GM19351 (cell line): ENCODE results near the gene CST9L.

Experiments
- ATAC-seq: cut with Tn5 transposase; IDR thresholded peaks from one replicate; pipeline ENCODE4 v1.9.1; 2021; ENCODE audit warnings: mild to moderate bottlenecking, moderate library complexity; ENCODE audit not compliant: unreplicated experiment

Gene CST9L

DNA sequence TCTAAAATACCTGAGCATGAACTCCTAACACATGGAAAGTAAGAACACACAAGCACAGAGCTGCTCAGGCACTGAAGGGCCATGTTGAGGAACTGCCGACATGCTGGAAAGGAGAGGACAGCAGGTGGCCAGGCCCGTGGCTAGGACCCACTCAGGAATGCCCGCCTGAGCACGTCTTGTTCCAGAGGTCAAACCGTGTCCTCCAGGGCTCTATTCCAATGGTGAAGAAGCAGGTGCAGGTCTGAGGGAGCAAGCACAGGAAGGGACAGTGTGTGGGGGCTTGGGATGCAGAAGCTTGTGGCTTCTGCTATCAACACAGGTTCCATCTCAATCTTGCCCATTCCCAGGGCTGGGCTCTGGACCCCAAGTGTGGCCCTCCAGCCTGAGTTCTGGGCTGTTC lies 20.7 kb downstream of the CST9L start:
- no peak for ATAC-seq

DNA sequence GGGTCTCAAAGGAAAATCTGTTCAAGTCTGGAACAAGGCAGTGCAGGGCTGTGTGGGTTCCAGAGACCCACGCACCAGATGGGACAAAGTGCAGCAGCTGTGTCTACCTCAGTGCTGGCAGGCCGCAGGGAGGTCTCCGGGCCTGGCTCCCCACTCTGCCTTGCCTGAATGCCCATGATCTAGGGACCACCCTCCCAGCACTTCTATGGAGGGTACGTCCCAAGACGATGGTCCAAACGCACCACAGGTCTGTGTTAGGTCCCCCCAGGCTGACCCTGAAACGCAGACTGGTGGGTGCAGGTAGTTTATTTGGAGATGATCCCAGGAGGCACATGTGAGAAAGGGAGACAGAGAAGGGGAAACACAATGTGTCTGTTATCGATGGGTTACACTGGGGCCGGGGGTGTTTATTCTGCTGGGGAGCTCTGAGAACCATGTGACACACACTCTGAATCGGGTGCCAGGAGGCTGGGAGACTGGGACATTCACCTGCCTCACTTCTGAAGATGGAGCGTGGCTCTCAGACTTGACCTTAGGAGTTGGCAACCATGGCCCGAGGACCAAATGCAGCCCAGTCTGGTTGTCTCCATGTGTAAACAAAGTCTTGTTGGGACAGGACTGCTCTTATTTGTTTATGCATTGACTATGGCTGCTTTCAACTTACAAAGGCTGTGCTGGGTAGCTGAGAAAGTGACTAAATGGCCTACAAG lies 21.7 kb downstream of the CST9L start:
- ATAC-seq, result no peak

DNA sequence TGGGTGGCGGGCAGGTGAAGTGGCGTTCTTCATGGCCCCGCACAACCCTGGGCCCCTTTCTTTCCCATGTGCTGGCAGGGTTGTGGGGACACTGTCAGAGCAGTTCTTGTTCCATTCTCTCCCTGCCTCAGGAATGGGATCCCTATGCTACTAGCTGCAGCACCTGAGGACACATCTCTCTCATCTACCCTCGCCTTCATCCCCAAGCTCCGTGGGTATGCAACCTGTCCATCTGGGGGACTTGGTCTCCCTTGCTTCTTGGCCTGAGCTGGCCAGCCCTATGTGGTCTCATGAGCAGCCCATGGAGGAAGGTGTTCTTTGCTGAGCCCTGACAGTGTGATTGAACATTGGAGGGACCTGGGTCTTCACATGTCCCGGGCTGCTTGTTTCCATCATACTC lies 24.2 kb downstream of the CST9L start:
- ATAC-seq, result no peak

DNA sequence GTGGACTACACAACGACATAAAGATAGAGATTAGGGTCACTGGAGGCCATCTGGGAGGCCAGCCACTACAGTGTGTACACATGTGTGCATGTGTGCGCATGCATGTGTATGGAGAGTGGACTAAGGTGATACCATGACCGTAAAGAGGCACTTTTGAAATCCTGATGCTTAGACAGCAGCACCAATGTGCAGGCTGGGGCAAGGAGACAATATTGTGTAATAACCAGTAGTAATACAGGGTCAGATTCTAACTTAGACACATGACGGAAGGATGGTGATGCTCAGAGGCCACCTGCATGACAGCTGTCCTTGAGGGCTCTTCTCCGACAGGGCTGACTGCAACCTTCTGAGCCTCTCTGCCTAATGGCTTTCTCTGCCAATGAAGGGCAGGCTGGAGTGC lies 25.5 kb downstream of the CST9L start:
- ATAC-seq, result no peak

DNA sequence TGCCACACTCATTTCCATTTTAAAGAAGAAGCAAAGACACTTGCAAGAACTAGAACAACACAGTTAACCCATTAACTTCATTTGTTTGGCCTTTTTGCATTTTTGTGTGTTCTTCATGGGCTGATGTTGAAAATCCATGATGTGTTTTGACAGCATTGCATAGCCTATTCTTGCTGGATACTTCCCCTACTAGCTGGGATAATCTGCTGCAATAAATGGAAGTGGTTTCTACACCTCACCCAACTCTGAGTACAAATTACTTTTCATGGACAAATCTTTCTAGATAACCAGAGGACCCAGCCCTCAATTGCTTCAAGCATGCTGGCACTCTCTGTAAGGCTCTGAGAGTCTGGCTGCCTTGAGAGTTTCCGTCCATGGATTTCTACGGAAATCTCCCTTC lies 26.5 kb downstream of the CST9L start:
- ATAC-seq, result no peak

DNA sequence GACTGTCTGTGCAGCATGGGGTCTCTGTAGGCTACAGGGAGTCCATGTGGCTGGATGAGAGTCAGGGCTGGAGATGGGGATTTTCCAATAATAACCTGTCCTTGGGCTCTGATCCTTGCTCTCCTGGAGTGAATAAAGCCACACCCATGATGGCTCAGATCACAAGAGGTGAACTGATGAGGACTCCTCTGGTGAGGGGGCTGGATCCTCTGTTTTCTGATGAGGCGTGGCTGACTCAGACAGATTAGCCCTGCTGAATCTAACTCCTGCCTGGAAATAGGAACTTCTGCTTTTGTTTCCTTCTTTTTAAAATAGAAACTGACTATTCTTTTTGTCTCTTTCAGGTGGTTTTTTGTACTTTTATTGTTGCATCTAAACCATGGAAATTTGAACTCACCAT lies 27.0 kb downstream of the CST9L start:
- no peak for ATAC-seq

DNA sequence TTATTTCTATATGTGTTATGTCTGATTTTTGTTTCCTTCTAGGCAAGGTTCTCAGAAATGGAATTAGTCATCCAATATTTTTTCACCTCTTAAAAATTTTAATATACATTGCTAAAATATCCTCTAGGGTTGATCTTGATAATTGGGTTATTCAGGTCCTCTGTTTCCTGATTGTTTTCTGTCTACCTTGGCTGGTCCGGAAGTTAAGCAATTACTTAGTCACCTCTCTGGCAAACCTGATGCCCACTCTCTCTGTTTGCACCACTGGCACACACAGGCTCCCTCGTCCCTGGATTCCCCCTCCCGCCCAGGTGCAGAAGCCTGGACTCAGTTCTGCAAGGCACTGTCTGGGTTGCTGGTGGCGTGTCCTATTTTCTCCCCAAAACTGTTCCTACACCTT lies 27.7 kb downstream of the CST9L start:
- no peak for ATAC-seq

DNA sequence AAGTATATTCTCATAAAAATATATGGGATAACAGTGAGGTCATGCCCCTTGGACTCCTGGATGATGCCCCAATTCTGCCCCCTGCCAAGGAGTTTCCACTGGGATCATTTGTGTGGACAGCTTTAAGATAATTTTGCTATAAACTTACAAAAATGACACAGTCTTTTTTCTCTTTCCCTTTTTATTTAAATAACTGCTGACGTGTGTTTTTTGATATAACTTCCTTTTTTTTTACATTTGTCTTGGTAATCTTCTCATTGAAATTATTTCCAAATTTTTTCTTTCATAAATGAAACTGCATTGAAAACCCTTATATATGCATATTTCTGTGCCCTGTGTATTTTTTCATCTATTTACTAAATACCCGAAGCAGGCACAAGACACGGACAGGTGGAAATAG lies 31.3 kb downstream of the CST9L start:
- ATAC-seq, result no peak

DNA sequence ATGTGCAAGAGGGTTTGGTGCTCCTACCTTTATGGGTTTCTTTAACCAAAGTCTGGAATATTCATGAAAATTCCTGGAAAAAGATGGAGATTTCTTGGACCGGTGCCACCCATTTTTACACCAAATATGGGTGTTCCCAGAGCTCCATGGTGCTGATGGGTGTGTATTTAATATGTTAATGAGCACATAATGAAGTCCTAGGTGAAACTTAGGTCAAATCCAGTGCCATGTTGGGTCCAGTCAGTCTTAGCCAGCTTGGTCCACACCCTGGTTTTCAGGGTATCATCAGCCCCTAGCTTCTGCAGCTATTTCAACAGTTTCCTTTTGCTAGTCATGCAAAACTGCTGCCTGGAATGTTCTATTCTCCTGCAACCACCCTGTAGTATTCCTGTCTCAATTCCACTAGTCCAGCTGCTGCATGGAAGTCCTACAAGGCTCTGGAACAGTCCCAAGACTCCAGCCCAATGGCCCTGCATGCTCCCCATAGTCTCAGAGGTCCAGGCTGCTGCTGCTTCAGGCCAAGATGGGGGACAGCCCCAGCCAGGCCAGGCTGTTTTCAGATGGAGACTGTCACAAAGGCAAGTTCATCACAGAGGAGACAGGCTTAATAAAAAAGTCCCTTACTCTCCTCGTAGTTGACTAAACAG lies 31.8 kb downstream of the CST9L start:
- no peak for ATAC-seq

DNA sequence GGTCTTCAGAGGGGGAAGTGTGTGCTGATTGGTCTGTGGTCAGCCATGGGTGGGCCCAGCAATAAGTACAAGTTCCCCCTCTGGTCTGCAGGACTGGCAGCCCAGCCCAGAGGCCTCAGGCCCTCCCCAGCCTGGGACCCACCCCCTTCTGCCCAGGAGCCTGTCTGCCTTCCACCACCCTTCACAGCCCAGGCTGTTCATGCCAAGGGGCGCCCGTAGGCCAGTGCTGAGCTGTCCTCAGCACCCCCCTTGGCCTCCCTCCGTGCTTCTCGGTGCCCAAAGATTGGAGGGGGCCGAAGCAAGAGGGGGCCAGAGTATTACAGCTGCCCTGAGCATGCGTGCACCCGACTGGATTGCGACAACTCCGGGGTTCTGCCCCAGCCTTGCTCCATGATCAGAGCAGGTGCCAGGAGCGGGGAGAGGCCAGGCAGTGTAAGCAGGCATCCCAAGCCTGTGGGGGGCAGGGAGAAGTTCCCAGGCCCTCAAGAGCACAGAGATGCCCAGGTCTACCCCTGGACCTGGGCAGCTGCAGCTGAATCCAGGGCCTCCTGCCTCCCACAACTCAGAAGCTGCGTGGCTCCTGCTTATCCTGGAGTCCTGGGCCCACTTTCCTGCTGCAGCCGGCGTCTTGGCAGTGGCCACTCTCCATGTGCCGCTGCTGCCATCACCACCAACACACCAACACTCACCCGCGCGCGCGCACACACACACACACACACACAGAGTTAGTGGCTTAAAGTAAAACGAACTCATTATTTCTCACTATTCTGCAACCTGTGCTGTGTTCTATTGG lies 33.3 kb downstream of the CST9L start:
- ATAC-seq, result no peak

DNA sequence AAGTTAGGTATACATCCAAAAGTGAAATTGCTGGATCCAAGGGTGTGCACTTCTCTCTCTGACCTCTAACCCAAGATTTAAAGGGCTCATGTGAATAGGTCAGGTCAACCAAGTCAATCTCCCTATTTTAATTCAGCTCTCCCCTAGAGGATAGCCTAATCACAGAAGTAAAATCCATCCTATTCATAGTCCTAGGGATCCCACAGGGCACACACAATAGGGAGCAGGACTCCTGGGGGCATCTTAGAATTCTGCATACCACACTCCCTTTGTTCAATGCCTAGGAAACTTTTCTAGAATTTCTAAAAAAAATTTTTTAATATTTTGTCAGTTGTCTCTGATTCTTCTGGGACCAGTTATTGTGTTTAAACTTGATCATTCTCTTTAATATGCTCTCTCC lies 35.1 kb downstream of the CST9L start:
- no peak for ATAC-seq

DNA sequence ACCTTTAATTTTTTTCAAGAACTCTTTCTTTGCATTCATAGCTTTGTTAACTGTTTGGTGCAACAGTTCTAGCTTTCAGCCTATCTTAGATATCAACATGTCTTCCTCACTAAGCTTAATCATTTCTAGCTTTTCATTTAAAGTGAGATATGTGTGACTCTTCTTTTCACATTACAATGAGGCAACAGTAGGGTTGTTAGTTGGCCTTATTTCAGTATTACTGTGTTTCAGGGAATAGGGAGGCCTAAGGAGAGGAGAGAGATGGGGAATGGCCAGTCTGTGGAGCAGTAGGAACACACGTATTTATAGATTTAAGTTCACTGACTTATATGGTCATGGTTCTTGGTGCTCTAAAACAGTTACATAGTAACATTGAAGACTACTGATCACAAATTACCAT lies 35.8 kb downstream of the CST9L start:
- ATAC-seq, result no peak

DNA sequence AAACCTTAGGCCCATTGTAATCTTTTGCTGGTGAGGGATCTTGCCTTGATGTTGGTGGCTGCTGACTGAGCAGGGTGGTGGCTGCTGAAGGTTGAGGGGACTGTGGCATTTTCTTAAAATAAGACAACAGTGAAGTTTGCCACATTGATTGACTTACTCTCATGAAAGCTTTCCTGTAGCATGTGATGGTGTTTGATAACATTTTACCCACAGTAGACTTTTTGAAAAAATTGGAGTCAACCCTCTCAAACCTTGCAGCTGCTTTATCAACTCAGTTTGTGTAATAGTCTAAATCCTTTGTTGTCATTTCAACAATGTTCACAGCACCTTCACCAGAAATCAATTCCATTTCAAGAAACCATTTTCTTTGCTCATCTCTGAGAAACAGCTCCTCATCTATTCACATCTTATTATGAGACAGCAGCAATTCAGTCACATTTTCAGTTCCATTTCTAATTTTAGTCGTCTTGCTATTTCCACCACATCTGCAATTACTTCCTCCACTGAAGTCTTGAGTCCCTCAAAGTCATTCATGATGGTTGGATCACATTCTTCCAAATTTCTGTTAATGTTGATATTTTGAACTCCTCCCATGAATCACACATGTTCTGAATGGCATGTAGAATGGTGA lies 37.2 kb downstream of the CST9L start:
- ATAC-seq, result peak; percentile 85

DNA sequence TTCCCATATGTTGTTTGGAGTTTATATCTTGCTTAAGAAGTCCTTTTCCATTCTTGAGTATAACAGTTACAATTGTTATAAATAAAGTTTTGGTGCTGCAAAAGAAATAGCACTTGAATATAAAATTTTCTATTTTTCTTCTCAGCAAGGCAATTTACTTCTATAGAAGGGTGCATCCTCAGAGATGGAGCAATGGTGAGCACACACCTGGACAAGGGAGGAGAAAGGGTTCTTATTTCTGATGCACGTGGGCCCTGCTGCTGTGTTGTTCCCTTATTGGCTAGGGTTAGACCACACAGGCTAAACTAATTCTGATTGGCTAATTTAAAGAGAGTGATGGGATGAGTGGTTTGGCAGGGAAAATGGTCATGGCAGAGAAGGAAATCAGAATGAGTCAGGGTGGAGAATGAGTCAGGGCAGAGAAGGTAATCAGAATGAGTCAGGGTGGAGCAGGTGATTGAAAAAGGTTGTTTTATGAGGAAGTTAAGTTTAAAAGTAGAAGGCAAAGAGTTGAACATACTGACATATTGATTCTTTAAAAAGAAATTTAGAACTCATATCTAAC lies 39.3 kb downstream of the CST9L start:
- ATAC-seq, result no peak

DNA sequence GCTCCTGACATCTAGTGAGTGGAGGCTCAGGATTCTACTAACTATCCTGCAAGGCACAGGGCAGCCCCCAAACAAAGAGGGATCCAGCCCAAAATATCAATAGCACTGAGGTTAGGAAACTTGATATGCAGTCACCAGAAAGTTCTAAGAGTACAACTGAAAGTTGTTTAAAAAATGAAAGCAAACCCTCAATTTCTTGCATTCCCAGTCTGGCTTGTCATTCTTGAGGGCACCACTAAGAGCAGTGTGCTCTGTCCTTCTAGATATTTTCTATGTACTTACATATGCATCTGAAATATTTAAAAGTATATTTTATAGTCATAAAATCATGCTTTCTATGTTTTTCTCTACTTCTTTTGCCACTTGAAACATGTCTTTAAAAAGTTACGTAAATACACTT lies 41.4 kb downstream of the CST9L start:
- ATAC-seq, result no peak

DNA sequence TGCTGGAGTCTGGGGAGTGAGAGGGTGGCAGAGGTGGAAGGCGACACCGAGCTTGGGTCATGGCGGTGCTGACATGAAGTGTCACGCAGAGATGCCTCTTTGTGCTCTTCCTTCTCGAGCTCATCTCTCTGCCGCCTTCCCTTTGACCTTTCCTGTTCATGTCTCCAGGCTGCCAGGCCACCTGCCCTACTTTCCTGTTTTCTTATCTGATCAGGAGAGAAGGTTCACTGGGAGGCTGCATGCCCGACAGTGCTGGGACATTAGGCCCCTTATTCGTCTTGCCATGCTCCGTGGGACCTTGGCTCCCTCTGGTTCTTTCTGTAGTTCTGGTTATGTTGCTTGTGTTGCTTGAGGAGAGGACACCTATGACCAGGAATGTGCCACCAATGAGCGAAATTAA lies 44.1 kb downstream of the CST9L start:
- no peak for ATAC-seq

DNA sequence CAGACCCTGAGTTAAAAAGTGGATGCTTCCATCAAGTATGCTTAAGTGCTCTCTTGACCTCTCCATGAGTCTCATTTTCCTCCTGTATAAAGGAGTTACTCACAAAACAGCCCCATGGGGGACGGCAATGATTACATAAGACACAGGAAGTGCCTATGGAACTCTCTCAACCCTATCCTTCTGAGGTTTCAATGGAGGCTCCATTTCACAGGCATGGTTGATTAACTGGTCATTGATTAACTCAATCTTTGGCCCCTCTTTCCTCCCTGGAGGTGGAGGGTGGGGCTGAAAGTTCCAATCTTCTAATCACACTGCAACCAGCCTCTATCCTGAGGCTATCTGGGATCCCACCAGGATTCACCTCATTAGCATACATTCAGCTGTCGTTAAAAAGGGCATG lies 48.1 kb downstream of the CST9L start:
- ATAC-seq, result no peak

DNA sequence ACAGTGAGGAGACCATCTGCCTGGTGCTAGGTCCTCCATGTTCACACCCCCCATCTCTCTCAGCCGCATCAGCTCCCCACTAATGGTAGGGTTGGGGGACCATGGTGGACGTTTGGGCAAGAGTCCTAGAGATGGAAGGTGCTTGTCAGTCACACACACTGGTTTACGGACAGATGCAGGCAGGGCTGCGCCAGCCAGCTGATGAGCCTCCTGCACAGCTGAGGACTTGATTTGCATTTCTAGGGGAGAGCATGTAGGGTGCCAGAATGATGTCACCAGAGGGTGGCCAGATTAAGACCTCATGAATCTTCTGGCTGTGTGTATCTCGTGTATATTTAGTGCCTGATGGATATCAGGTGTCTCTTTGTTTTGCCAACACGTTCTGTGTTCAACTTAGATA lies 48.7 kb downstream of the CST9L start:
- no peak for ATAC-seq

DNA sequence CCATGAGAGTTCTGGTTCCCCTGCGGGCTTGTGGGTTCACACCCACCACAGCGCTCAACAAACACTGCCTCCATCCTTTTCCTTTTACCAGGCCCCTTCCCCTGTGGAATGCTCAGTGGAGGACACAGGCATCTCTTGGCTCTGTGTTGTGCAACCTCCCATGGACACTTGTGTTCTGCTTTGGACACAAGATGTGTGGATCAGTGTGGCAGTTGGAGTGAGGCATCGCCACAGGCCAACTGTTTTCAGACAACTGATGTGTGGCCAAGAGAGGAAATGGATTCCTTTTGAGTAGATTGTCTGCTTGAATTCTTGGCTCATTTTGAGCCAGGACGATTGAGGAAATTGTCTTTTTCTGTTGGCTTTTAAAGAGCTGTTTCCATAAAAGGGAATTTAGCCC lies 50.6 kb downstream of the CST9L start:
- no peak for ATAC-seq

DNA sequence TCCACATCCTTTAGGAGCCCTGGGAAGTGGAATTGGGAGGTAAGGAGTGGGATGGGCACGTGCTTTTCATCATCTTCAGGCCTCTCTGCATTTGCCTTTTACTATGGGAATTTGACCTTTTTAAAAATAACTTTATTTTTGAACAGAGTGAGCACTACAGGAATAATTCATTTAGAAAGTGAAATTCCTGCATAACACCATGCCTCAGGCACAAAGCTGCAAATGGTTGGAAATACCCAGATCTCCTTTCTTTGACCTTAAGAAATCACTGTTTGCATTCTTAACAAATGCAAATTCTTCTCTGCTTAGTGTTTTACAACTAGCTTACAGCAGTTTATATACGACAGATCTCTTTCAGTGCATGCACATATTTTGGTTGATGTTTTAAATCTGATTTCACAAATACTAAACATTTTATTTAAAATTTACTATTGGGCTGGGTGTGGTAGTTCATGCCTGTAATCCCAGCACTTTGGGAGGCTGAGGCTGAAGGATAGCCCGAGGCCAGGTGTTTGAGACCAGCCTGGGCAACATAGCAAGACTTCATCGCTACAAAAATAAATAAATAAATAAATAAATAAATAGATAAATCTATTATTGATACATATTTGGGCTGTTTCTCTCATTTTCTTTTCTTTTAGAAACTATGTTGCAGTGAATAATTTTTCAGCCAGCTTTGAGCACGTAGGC lies 52.9 kb downstream of the CST9L start:
- ATAC-seq, result no peak

DNA sequence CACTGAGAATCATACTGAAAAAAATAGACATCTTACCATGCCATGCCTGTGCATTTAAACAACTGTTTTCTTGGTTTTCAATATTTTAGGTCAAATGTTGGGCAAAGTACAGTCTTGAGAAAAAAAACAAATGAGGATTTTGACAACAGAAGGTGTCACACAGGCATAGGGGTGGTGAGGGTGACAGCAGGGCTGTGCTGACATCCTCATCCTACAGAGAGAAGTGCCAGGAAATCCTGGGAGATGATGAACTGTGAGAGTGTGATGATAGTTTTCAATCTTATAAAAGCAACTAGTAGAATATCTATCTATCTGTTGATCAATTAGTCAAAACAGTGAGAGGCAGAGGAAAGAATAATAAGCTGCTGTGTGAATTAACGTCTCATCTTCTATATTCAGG lies 53.4 kb downstream of the CST9L start:
- ATAC-seq, result no peak
